ENCODE results near the gene EXOC4. TPM values are rescaled to one million over a fixed set of nuclear protein-coding genes. Genes with fewer than 3 reads are reported as not detected.

EXOC4 gene
- total RNA-seq, 2 experiments from 2014 or later = 58.0 to 59.9 TPM

GRCh38 chr7:133999178-133999577, 746.3 kb downstream of the EXOC4 start:
- Mint-ChIP-seq H3K4me1 (ENCODE audit: low read depth) (no peaks in the 10 kb centered on the region), H3K27ac (no peak overlapping the region), H3K9me3 (no peaks in the 10 kb centered on the region), H3K36me3 (ENCODE audit: low read depth) (peaks cover 70% of the 10 kb centered on the region), H3K4me3 (no peak overlapping the region), H3K27me3 (no peaks in the 10 kb centered on the region)
- Histone ChIP-seq H3K27ac (ENCODE audit: low read depth in 1 of 2, low read length in 2 of 2) (no peak overlapping the region), H3K4me1 (ENCODE audit: insufficient read depth, low read length) (no peaks in the 10 kb centered on the region), H3K9me3 (ENCODE audit: control insufficient read depth in 1 of 2, insufficient read depth in 1 of 2, low read length in 2 of 2) (no peaks in the 10 kb centered on the region), H3K4me3 (ENCODE audit: low read length) (no peak overlapping the region), H3K36me3 (ENCODE audit: insufficient read depth, low read length) (peaks cover 2% of the 10 kb centered on the region), H3K27me3 (ENCODE audit: control insufficient read depth in 1 of 2, insufficient read depth in 2 of 2, low read length in 2 of 2) (no peaks in the 10 kb centered on the region)
- DNase-seq = no peak
- TF ChIP-seq, protein P1, sequence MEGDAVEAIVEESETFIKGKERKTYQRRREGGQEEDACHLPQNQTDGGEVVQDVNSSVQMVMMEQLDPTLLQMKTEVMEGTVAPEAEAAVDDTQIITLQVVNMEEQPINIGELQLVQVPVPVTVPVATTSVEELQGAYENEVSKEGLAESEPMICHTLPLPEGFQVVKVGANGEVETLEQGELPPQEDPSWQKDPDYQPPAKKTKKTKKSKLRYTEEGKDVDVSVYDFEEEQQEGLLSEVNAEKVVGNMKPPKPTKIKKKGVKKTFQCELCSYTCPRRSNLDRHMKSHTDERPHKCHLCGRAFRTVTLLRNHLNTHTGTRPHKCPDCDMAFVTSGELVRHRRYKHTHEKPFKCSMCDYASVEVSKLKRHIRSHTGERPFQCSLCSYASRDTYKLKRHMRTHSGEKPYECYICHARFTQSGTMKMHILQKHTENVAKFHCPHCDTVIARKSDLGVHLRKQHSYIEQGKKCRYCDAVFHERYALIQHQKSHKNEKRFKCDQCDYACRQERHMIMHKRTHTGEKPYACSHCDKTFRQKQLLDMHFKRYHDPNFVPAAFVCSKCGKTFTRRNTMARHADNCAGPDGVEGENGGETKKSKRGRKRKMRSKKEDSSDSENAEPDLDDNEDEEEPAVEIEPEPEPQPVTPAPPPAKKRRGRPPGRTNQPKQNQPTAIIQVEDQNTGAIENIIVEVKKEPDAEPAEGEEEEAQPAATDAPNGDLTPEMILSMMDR (IDR thresholded peaks at IDR 0.05) = no peak
- intact Hi-C loops (cut with DNase I, micrococcal nuclease) = no loop called here
- CTCF ChIA-PET = no interaction called here
- ATAC-seq (ENCODE audit: poor library complexity) = no peak
- POLR2A ChIA-PET = no interaction called here

- H3K27me3 ChIP-seq (ENCODE audit: control insufficient read depth in 1 of 2, insufficient read depth in 2 of 2, low read length in 2 of 2) = no peaks in the 10 kb centered on the region
- ATAC-seq (ENCODE audit: poor library complexity) = no peak
- no peaks in the 10 kb centered on the region for H3K27me3 Mint-ChIP-seq
- H3K36me3 Mint-ChIP-seq (ENCODE audit: low read depth) = peaks cover 84% of the 10 kb centered on the region
- no peaks in the 10 kb centered on the region for H3K4me1 Mint-ChIP-seq (ENCODE audit: low read depth)
- ChIA-PET CTCF (no interaction called here), POLR2A (no interaction called here)
- H3K36me3 ChIP-seq (ENCODE audit: insufficient read depth, low read length) = peaks cover 18% of the 10 kb centered on the region
- no peaks in the 10 kb centered on the region for H3K4me1 ChIP-seq (ENCODE audit: insufficient read depth, low read length)
- TF ChIP-seq, protein P1 (IDR thresholded peaks at IDR 0.05) = no peak
- H3K9me3 ChIP-seq (ENCODE audit: control insufficient read depth in 1 of 2, insufficient read depth in 1 of 2, low read length in 2 of 2) = no peaks in the 10 kb centered on the region
- intact Hi-C loops (cut with DNase I, micrococcal nuclease) = no loop called here
- H3K4me3 Mint-ChIP-seq = no peak overlapping the region
- H3K4me3 ChIP-seq (ENCODE audit: low read length) = no peak overlapping the region
- DNase-seq = no peak
- no peak overlapping the region for H3K27ac Mint-ChIP-seq
- no peaks in the 10 kb centered on the region for H3K9me3 Mint-ChIP-seq
- no peak overlapping the region for H3K27ac ChIP-seq (ENCODE audit: low read depth in 1 of 2, low read length in 2 of 2)
Observed at GRCh38 chr7:134004829-134005505, 752.1 kb downstream of the EXOC4 start.

DNA sequence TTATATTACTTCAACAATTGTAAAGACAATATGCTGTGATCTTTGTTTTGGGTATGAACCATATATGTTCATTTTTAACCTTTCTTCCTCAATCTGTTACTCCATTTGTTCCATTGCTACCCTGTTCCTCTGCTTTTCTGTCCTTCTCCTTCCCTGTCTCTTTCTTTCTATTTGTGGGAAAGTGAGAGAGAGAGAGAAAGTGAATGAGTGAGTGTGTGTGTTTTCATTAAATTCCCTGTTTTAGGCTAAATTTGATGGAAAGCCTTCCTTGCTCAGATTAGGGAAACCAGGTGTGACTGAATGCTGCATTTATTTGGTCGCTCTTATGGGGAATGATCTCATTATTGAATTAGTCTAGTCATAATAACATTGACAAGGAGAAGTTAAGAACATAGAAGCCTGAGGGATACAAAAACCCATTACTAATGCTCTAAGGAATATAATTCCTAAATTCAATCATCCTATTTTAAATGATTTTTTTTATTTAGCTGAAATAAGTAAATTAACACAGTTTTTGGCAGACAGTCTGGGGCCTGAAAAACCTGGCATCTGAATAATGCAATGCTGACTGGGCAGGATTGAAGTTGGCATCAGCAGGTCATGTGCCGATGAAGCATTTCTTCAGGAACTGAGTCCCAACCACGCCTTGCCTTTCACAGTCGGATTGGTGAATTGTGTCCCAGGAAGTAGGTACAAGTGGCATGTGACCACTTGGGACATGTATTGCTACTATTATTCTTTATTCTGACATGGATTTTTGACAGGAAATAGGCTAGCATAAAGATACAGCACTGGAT, 756.6 kb downstream of the EXOC4 start:
- H3K4me1 ChIP-seq (ENCODE audit: insufficient read depth, low read length) = no peaks in the 10 kb centered on the region
- H3K27ac ChIP-seq (ENCODE audit: low read depth in 1 of 2, low read length in 2 of 2) = no peak overlapping the region
- no peaks in the 10 kb centered on the region for H3K9me3 ChIP-seq (ENCODE audit: control insufficient read depth in 1 of 2, insufficient read depth in 1 of 2, low read length in 2 of 2)
- Mint-ChIP-seq H3K36me3 (ENCODE audit: low read depth) (peaks cover 73% of the 10 kb centered on the region), H3K4me3 (no peak overlapping the region), H3K27me3 (no peaks in the 10 kb centered on the region), H3K27ac (no peak overlapping the region), H3K9me3 (no peaks in the 10 kb centered on the region), H3K4me1 (ENCODE audit: low read depth) (no peaks in the 10 kb centered on the region)
- H3K4me3 ChIP-seq (ENCODE audit: low read length) = no peak overlapping the region
- ATAC-seq (ENCODE audit: poor library complexity) (no peak), DNase-seq (no peak)
- H3K36me3 ChIP-seq (ENCODE audit: insufficient read depth, low read length) = peaks cover 20% of the 10 kb centered on the region
- ChIA-PET POLR2A (no interaction called here), CTCF (no interaction called here)
- TF ChIP-seq, protein P1 (IDR thresholded peaks at IDR 0.05) = no peak
- H3K27me3 ChIP-seq (ENCODE audit: control insufficient read depth in 1 of 2, insufficient read depth in 2 of 2, low read length in 2 of 2) = no peaks in the 10 kb centered on the region
- intact Hi-C loops (cut with DNase I, micrococcal nuclease) = loop anchor here in 1 of 2 experiments (10.0 kb wide), 1 partner anchor 1695 kb away; no protein-coding TSS in a partner anchor
